Measurements from ENCODE around the gene PDCD1. TPM values are rescaled to one million over a fixed set of nuclear protein-coding genes. Genes with fewer than 3 reads are reported as not detected.
"Not testable (repeated sequence)": the region's sequence is repeated elsewhere in the genome, so short reads cannot be mapped to it uniquely, and the experiment has no call there.

Gene PDCD1
- total and polyA plus RNA-seq, 10 of the 15 experiments (the other 5 are each of a cell fraction or from before 2014, with no cell fraction given) = 0.62 to 6.4 (median 2.9) TPM; not detected in 2

- ChIA-PET CTCF (no interaction called here), RAD21 (ENCODE audit: unreplicated experiment) (no interaction called here), SMC1A (ENCODE audit: uncharacterized antibody, unreplicated experiment) (no interaction called here), POLR2A (no interaction called here)
- ATAC-seq (no peak), FAIRE-seq (no peak), DNase-seq (ENCODE audit: low read depth, low spot score) (no peak)
- TF ChIP-seq ATF2 (IDR thresholded peaks at IDR 0.05; ENCODE audit: low read length) (no peak), PML (IDR thresholded peaks at IDR 0.05; ENCODE audit: low read length) (no peak), MEF2A (IDR thresholded peaks at IDR 0.05; ENCODE audit: insufficient read depth, low read depth, low read length) (no peak), REST (IDR thresholded peaks at IDR 0.05; ENCODE audit: low read depth, low read length) (no peak), BCL11A (IDR thresholded peaks at IDR 0.05; ENCODE audit: low read depth, low read length) (no peak), BMI1 (IDR thresholded peaks at IDR 0.05; ENCODE audit: borderline replicate concordance) (no peak), PAX8 (IDR thresholded peaks at IDR 0.05) (no peak)
- Histone ChIP-seq H3K36me3 (ENCODE audit: control insufficient read depth in 2 of 2, insufficient read depth in 2 of 2, low read length in 1 of 2) (no peaks in the 10 kb centered on the region), H3K9ac (ENCODE audit: control insufficient read depth, insufficient read depth, low read length) (no peak overlapping the region), H3K9me3 (replicated peaks; ENCODE audit: control insufficient read depth, insufficient read depth, low read length) (no peaks in the 10 kb centered on the region), H3K79me2 (ENCODE audit: control insufficient read depth, insufficient read depth, low read length) (no peaks in the 10 kb centered on the region), H3K4me2 (ENCODE audit: control insufficient read depth, insufficient read depth) (no peak overlapping the region), H3K4me3 (no peak overlapping the region), H3K27me3 (replicated peaks in 1 of 2; ENCODE audit: control insufficient read depth in 2 of 2, insufficient read depth in 2 of 2, low read length in 1 of 2) (no peaks in the 10 kb centered on the region; a peak in 1 of 4 replicates), H3K4me1 (ENCODE audit: control insufficient read depth, insufficient read depth, low read length) (peaks cover 14% of the 10 kb centered on the region), H4K20me1 (ENCODE audit: control insufficient read depth, insufficient read depth) (no peaks in the 10 kb centered on the region), H3K27ac (ENCODE audit: control insufficient read depth, insufficient read depth) (no peak overlapping the region), H2AFZ (ENCODE audit: control insufficient read depth, low read depth, low read length) (no peak overlapping the region)
- intact Hi-C loops (cut with micrococcal nuclease; ENCODE audit: unreplicated experiment) (loop anchor here (5.0 kb wide), 1 partner anchor 40 kb away; no protein-coding TSS in a partner anchor), in situ Hi-C loops (cut with MboI) (no loop called here)
- BruUV-seq (replicated peaks) = no TSS peak
- 80% methylated on average over 44 of the region's 44 CpGs for WGBS (ENCODE audit: insufficient coverage, insufficient replicate concordance, low lambda C conversion rate, missing lambda C conversion rate)
Measured at GRCh38 chr2:241801611-241802420, 56.9 kb downstream of the PDCD1 start.

- H3K27ac ChIP-seq (ENCODE audit: control insufficient read depth, insufficient read depth); SMC1A ChIA-PET (ENCODE audit: uncharacterized antibody, unreplicated experiment); FAIRE-seq; H4K20me1 ChIP-seq (ENCODE audit: control insufficient read depth, insufficient read depth); H3K9ac ChIP-seq (ENCODE audit: control insufficient read depth, insufficient read depth, low read length); H3K79me2 ChIP-seq (ENCODE audit: control insufficient read depth, insufficient read depth, low read length); H3K9me3 ChIP-seq (replicated peaks; ENCODE audit: control insufficient read depth, insufficient read depth, low read length); ATAC-seq; RAD21 ChIA-PET (ENCODE audit: unreplicated experiment); BruUV-seq (replicated peaks); H3K36me3 ChIP-seq (ENCODE audit: control insufficient read depth in 2 of 2, insufficient read depth in 2 of 2, low read length in 1 of 2); H2AFZ ChIP-seq (ENCODE audit: control insufficient read depth, low read depth, low read length); H3K4me2 ChIP-seq (ENCODE audit: control insufficient read depth, insufficient read depth); H3K4me3 ChIP-seq; H3K27me3 ChIP-seq (replicated peaks in 1 of 2; ENCODE audit: control insufficient read depth in 2 of 2, insufficient read depth in 2 of 2, low read length in 1 of 2); DNase-seq (ENCODE audit: low read depth, low spot score); POLR2A ChIA-PET; in situ Hi-C loops (cut with MboI); CTCF ChIA-PET: not testable (repeated sequence)
- peaks cover 14% of the 10 kb centered on the region for H3K4me1 ChIP-seq (ENCODE audit: control insufficient read depth, insufficient read depth, low read length)
- 72% methylated on average over 35 of the region's 35 CpGs for WGBS (ENCODE audit: insufficient coverage, insufficient replicate concordance, low lambda C conversion rate, missing lambda C conversion rate)
- intact Hi-C loops (cut with micrococcal nuclease; ENCODE audit: unreplicated experiment) = loop anchor here (5.0 kb wide), 1 partner anchor 42 kb away; no protein-coding TSS in a partner anchor
Measured at GRCh38 chr2:241800198-241800903, 58.3 kb downstream of the PDCD1 start.
